GM12891 (cell line): ENCODE data around the gene FOXD1.

Source experiments
- DNase-seq: peaks from one replicate; pipeline ENCODE4 v3.0.0; 2011; ENCODE audit warnings: low spot score; ENCODE audit not compliant: insufficient read length
- FAIRE-seq: peaks from 2 replicates; lab custom pipeline; 2011; peaks lifted over from hg19 to GRCh38; lab: Jason Lieb, UNC
- PAX5 ChIP-seq: IDR thresholded peaks from 2 replicates; pipeline ENCODE4 v1.6.1; 2011; ENCODE audit warnings: low read length, moderate library complexity, mild to moderate bottlenecking; ENCODE audit not compliant: insufficient read depth, severe bottlenecking
- POLR2A ChIP-seq: IDR thresholded peaks from 2 replicates; pipeline ENCODE4 v1.6.1; 2011; ENCODE audit warnings: low read depth, low read length, control low read depth
- POLR2AphosphoS5 ChIP-seq: IDR thresholded peaks from 2 replicates; pipeline ENCODE4 v1.6.1; 2011; ENCODE audit warnings: low read depth, low read length, control low read depth
- POU2F2 ChIP-seq: IDR thresholded peaks from 2 replicates; pipeline ENCODE4 v1.6.1; 2011; ENCODE audit warnings: low read depth, mild to moderate bottlenecking, control low read depth, low read length, moderate library complexity
- SPI1 ChIP-seq: IDR thresholded peaks from 2 replicates; pipeline ENCODE4 v1.6.1; 2011; ENCODE audit warnings: low read depth, low read length, control low read depth
- TAF1 ChIP-seq: IDR thresholded peaks from 2 replicates; pipeline ENCODE4 v1.6.1; 2011; ENCODE audit warnings: low read depth, low read length, control low read depth

FOXD1 gene

GRCh38 chr5:73450672-73451223 lies 2.2 kb upstream of the FOXD1 start:
- no peak for TF ChIP-seq TAF1
- no peak for TF ChIP-seq SPI1
- TF ChIP-seq POLR2A, result no peak
- TF ChIP-seq PAX5, result no peak
- TF ChIP-seq POLR2AphosphoS5, result no peak
- TF ChIP-seq POU2F2, result no peak
- FAIRE-seq (peak; percentile 16), DNase-seq (no peak)

- TF ChIP-seq POLR2A, result no peak
- TF ChIP-seq POLR2AphosphoS5, result no peak
- TF ChIP-seq POU2F2, result no peak
- no peak for TF ChIP-seq PAX5
- no peak for TF ChIP-seq SPI1
- no peak for TF ChIP-seq TAF1
- DNase-seq (no peak), FAIRE-seq (no peak)
Observed at GRCh38 chr5:73450137-73450536, 1.6 kb upstream of the FOXD1 start.

- no peak for DNase-seq
- no peak for TF ChIP-seq TAF1
- no peak for TF ChIP-seq POU2F2
- TF ChIP-seq POLR2A, result no peak
- no peak for TF ChIP-seq POLR2AphosphoS5
- TF ChIP-seq SPI1, result no peak
- TF ChIP-seq PAX5, result no peak
- FAIRE-seq, result peak; percentile 47
Observed at GRCh38 chr5:73447530-73448462, 781 bp downstream of the FOXD1 start.

- no peak for DNase-seq
- no peak for TF ChIP-seq POLR2AphosphoS5
- TF ChIP-seq SPI1, result no peak
- TF ChIP-seq POU2F2, result no peak
- no peak for TF ChIP-seq TAF1
- TF ChIP-seq PAX5, result no peak
- FAIRE-seq, result no peak
Observed at GRCh38 chr5:73446631-73447529, 1.7 kb downstream of the FOXD1 start.

- DNase-seq, result no peak
- FAIRE-seq, result no peak
- TF ChIP-seq POU2F2, result no peak
Observed at GRCh38 chr5:73445665-73446630, 2.6 kb downstream of the FOXD1 start.

- no peak for FAIRE-seq
- DNase-seq, result no peak
- TF ChIP-seq POLR2A (no peak), PAX5 (no peak), SPI1 (no peak), TAF1 (no peak), POLR2AphosphoS5 (no peak), POU2F2 (no peak)
Observed at GRCh38 chr5:73444499-73445438, 3.8 kb downstream of the FOXD1 start.

- no peak for TF ChIP-seq POU2F2
- no peak for TF ChIP-seq TAF1
- TF ChIP-seq SPI1, result no peak
- TF ChIP-seq POLR2A, result no peak
- TF ChIP-seq PAX5, result no peak
- TF ChIP-seq POLR2AphosphoS5, result no peak
- DNase-seq, result no peak
- no peak for FAIRE-seq
Observed at GRCh38 chr5:73443829-73444498, 4.6 kb downstream of the FOXD1 start.
